HEK293 (cell line): ENCODE results near the gene PDLIM5.
A peak's percentile ranks its signal among the peaks of the same experiment; 100 is the strongest.

Experiments
- CTCF ChIA-PET: fragments of 350-600 bp; formaldehyde crosslinking; extraction: SDS; loops from one replicate; lab custom pipeline; 2021; ENCODE audit warnings: antibody characterized with exemption; lab: Yijun Ruan, JAX
- POLR2A ChIA-PET: fragments of 300-600 bp; formaldehyde crosslinking; extraction: SDS; loops from one replicate; lab custom pipeline; 2020; ENCODE audit warnings: antibody characterized with exemption, inconsistent platforms; lab: Yijun Ruan, JAX
- H3K27ac ChIP-seq: fragments of 200-500 bp; sonication (Bioruptor generic); 2 replicates; pipeline ENCODE4 v1.5.1; 2014; ENCODE audit warnings: low read depth, low read length, control low read depth, inconsistent platforms; ENCODE audit errors: extremely low read depth
- H3K36me3 ChIP-seq, 2 experiments: fragments of 200-500 bp in 1 of 2; sonication (Bioruptor generic) in 1 of 2; 1 replicate in 1 of 2; 2 replicates in 1 of 2; pipeline ENCODE4 v1.5.1; 2014 to 2017; ENCODE audit warnings: inconsistent platforms in 2 of 2, low read length in 2 of 2; ENCODE audit not compliant: control insufficient read depth in 2 of 2, insufficient read depth in 1 of 2
- H3K4me1 ChIP-seq: fragments of 200-500 bp; sonication (Bioruptor generic); 2 replicates; pipeline ENCODE4 v1.5.1; 2014; ENCODE audit warnings: mild to moderate bottlenecking, low read length, inconsistent platforms; ENCODE audit not compliant: control insufficient read depth, insufficient read depth
- H3K4me3 ChIP-seq: 2 replicates; pipeline ENCODE4 v1.5.1; 2011; ENCODE audit warnings: low read depth, mild to moderate bottlenecking, control low read depth, low read length, moderate library complexity
- H3K9me3 ChIP-seq: fragments of 200-500 bp; sonication (Bioruptor generic); 2 replicates; pipeline ENCODE4 v1.5.1; 2014; ENCODE audit warnings: low read depth, low read length, inconsistent platforms; ENCODE audit not compliant: control insufficient read depth, insufficient read depth
- GFI1B ChIP-seq: fragments of 450-650 bp; formaldehyde crosslinking; IDR thresholded peaks from 2 replicates; pipeline ENCODE4 v1.5.1; 2016; ENCODE audit warnings: missing biosample characterization, missing genetic modification characterization
- INSM2 ChIP-seq: fragments of 450-650 bp; formaldehyde crosslinking; IDR thresholded peaks from 2 replicates; pipeline ENCODE4 v1.5.1; 2016; ENCODE audit warnings: missing biosample characterization, missing genetic modification characterization
- PRDM6 ChIP-seq: fragments of 450-650 bp; formaldehyde crosslinking; IDR thresholded peaks from 2 replicates; pipeline ENCODE4 v1.5.1; 2017; ENCODE audit warnings: missing biosample characterization, missing genetic modification characterization
- ZBTB10 ChIP-seq: fragments of 450-650 bp; formaldehyde crosslinking; IDR thresholded peaks from 2 replicates; pipeline ENCODE4 v1.5.1; 2016; ENCODE audit warnings: missing biosample characterization, missing genetic modification characterization
- ZBTB20 ChIP-seq: fragments of 450-650 bp; formaldehyde crosslinking; IDR thresholded peaks from 2 replicates; pipeline ENCODE4 v1.5.1; 2016; ENCODE audit warnings: missing biosample characterization, missing genetic modification characterization
- ZBTB8A ChIP-seq: fragments of 450-650 bp; formaldehyde crosslinking; IDR thresholded peaks from 2 replicates; pipeline ENCODE4 v1.5.1; 2016; ENCODE audit warnings: missing biosample characterization, missing genetic modification characterization
- ZNF112 ChIP-seq: fragments of 450-650 bp; formaldehyde crosslinking; IDR thresholded peaks from 2 replicates; pipeline ENCODE4 v1.5.0; 2017; ENCODE audit warnings: missing biosample characterization, missing genetic modification characterization
- ZNF175 ChIP-seq: fragments of 450-650 bp; formaldehyde crosslinking; IDR thresholded peaks from 2 replicates; pipeline ENCODE4 v1.5.1; 2016; ENCODE audit warnings: missing biosample characterization, missing genetic modification characterization
- ZNF19 ChIP-seq: fragments of 450-650 bp; formaldehyde crosslinking; IDR thresholded peaks from 2 replicates; pipeline ENCODE4; 2016; ENCODE audit warnings: missing biosample characterization, missing genetic modification characterization, low read depth
- ZNF544 ChIP-seq: fragments of 450-650 bp; formaldehyde crosslinking; IDR thresholded peaks from 2 replicates; pipeline ENCODE4 v1.5.0; 2017; ENCODE audit warnings: missing biosample characterization, missing genetic modification characterization
- ZNF561 ChIP-seq: fragments of 450-650 bp; IDR thresholded peaks from 2 replicates; pipeline ENCODE4 v1.5.1; 2018; ENCODE audit warnings: missing biosample characterization, missing genetic modification characterization, borderline replicate concordance
- ZNF664 ChIP-seq: fragments of 450-650 bp; formaldehyde crosslinking; IDR thresholded peaks from 2 replicates; pipeline ENCODE4 v1.5.1; 2016; ENCODE audit warnings: missing biosample characterization, missing genetic modification characterization

PDLIM5 gene

GRCh38 chr4:94407846-94408245, 43.9 kb upstream of the PDLIM5 start:
- POLR2A ChIA-PET: no interaction called here
- H3K9me3 ChIP-seq: no peaks in the 10 kb centered on the region
- no peak for TF ChIP-seq ZBTB20 (tag by site-specific recombination)
- no peak for TF ChIP-seq GFI1B (tag by site-specific recombination)
- TF ChIP-seq ZNF544 (tag by site-specific recombination): no peak
- TF ChIP-seq ZBTB10: no peak
- TF ChIP-seq, all 188 proteins: peak for 0
- CTCF ChIA-PET: interaction anchor here (0.6 to 1.6 kb wide), 8 partner anchors 29 to 712 kb away, joined by 3 to 13 read pairs (median 4); no protein-coding TSS in a partner anchor
- H3K4me1 ChIP-seq: no peaks in the 10 kb centered on the region
- no peak overlapping the region for H3K4me3 ChIP-seq
- H3K36me3 ChIP-seq: no peaks in the 10 kb centered on the region
- H3K27ac ChIP-seq: no peak overlapping the region

- POLR2A ChIA-PET: no interaction called here
- CTCF ChIA-PET: no interaction called here
Observed at GRCh38 chr4:94408549-94409374, 43.0 kb upstream of the PDLIM5 start.

GRCh38 chr4:94409375-94409679, 42.4 kb upstream of the PDLIM5 start:
- Histone ChIP-seq H3K4me1 (no peaks in the 10 kb centered on the region), H3K27ac (no peak overlapping the region), H3K36me3 (no peaks in the 10 kb centered on the region), H3K4me3 (no peak overlapping the region), H3K9me3 (no peaks in the 10 kb centered on the region)
- TF ChIP-seq PRDM6 (no peak), INSM2 (tag by site-specific recombination) (no peak), ZNF561 (tag by site-specific recombination) (no peak), ZNF19 (no peak), ZNF175 (tag by site-specific recombination) (no peak), ZBTB8A (no peak)
- ChIA-PET CTCF (no interaction called here), POLR2A (no interaction called here)

More at GRCh38 chr4:94408549-94409374, 43.0 kb upstream of the PDLIM5 start:
- H3K27ac ChIP-seq: no peak overlapping the region
- TF ChIP-seq ZNF664 (tag by site-specific recombination) (0 out of 2 replicates have a peak, but pooled peaks have one; percentile 26), ZNF112 (tag by site-specific recombination) (no peak)
- TF ChIP-seq, all 188 proteins: peak for 1
- no peaks in the 10 kb centered on the region for H3K9me3 ChIP-seq
- H3K4me3 ChIP-seq: no peak overlapping the region
- H3K36me3 ChIP-seq: no peaks in the 10 kb centered on the region
- no peaks in the 10 kb centered on the region for H3K4me1 ChIP-seq
